Activated CD8-positive, alpha-beta memory T cell treated with anti-CD3 and anti-CD28 coated beads, Interleukin-2, amount 50 U/mL, for 4 hours (primary cell): ENCODE results near the gene PVALB.

ENCODE experiments used
- DNase-seq: peaks from one replicate; pipeline ENCODE4 v3.0.0-alpha.2; 2020

The PVALB gene

GRCh38 chr22:36816636-36817524 is at the start of gene PVALB:
PVALB (minus strand) TSS chr22:36817035; CDS start chr22:36817005, 30 bp downstream.
- DNase-seq: no peak

GRCh38 chr22:36865346-36865745 is 48.5 kb upstream of the PVALB start:
- DNase-seq: no peak

GRCh38 chr22:36864454-36865215 is 47.8 kb upstream of the PVALB start:
- no peak for DNase-seq

- DNase-seq: no peak
These were observed 47.1 kb upstream of the PVALB start for GRCh38 chr22:36863979-36864378.

GRCh38 chr22:36863281-36863680 is 46.4 kb upstream of the PVALB start:
- DNase-seq: no peak

- DNase-seq: no peak
These were observed 45.7 kb upstream of the PVALB start for GRCh38 chr22:36862251-36863242.

GRCh38 chr22:36860821-36861659 is 44.2 kb upstream of the PVALB start, which contains the start of gene NCF4:
NCF4 (plus strand) TSS chr22:36861006; CDS start chr22:36861172, 166 bp downstream.
- DNase-seq: no peak

- DNase-seq: no peak
These were observed 43.6 kb upstream of the PVALB start for GRCh38 chr22:36860438-36860820.

GRCh38 chr22:36860017-36860416 is 43.2 kb upstream of the PVALB start:
- DNase-seq: no peak

- no peak for DNase-seq
These were observed 42.1 kb upstream of the PVALB start for GRCh38 chr22:36858966-36859365.

- no peak for DNase-seq
These were observed 41.3 kb upstream of the PVALB start for GRCh38 chr22:36858156-36858555.

GRCh38 chr22:36856792-36857135 is 39.9 kb upstream of the PVALB start:
- no peak for DNase-seq

GRCh38 chr22:36856121-36856791 is 39.4 kb upstream of the PVALB start:
- peak; percentile 95 for DNase-seq

GRCh38 chr22:36855478-36855877 is 38.6 kb upstream of the PVALB start:
- DNase-seq: no peak

- DNase-seq: peak; percentile 80
These were observed 36.7 kb upstream of the PVALB start for GRCh38 chr22:36853407-36854099.

- DNase-seq: no peak
These were observed 35.5 kb upstream of the PVALB start for GRCh38 chr22:36852056-36852973.

- no peak for DNase-seq
These were observed 33.8 kb upstream of the PVALB start for GRCh38 chr22:36850682-36851081.

- DNase-seq: no peak
These were observed 33.2 kb upstream of the PVALB start for GRCh38 chr22:36850056-36850455.

GRCh38 chr22:36846949-36847348 is 30.1 kb upstream of the PVALB start:
- DNase-seq: no peak
